HCT116 (cell line): ENCODE results near the gene TMEM187. TPM values are rescaled to one million over a fixed set of nuclear protein-coding genes. Genes with fewer than 3 reads are reported as not detected.

Source experiments
- ATAC-seq: fragments of 200-7000 bp; cut with Tn5 transposase; 2 replicates; pipeline ENCODE4 v1.9.1; 2020; ENCODE audit warnings: mild to moderate bottlenecking, moderate library complexity
- BruUV-seq: library from RNA; stranded (reverse); fragments of 400-500 nt; replicated peaks from 2 replicates; lab custom pipeline; 2021; lab: Mats Ljungman, UMichigan
- CTCF ChIA-PET: fragments of 300-600 bp; sonication (Branson Sonifier 250); formaldehyde crosslinking; loops from one replicate; lab custom pipeline; 2021; ENCODE audit warnings: antibody characterized with exemption; lab: Charles Lee
- POLR2A ChIA-PET: fragments of 300-600, 350-600 bp; sonication (Branson Sonifier 250); formaldehyde crosslinking; loops from one replicate; lab custom pipeline; 2021; ENCODE audit warnings: antibody characterized with exemption; lab: Charles Lee
- RAD21 ChIA-PET, 2 experiments: fragments of 300-600 bp; sonication (Branson Sonifier 250); formaldehyde crosslinking; loops; one replicate each; lab custom pipeline; 2023; ENCODE audit warnings: low total read pairs in 2 of 2; ENCODE audit not compliant: uncharacterized antibody in 2 of 2, unreplicated experiment in 2 of 2, low non-redundant PET in 1 of 2; lab: Charles Lee
- DNase-seq: peaks from one replicate; pipeline ENCODE4 v3.0.0-alpha.2; 2010; ENCODE audit warnings: low read depth, low spot score
- H2AFZ ChIP-seq: fragments of 200-600 bp; shearing (Covaris generic), sonication (generic); 2 replicates; pipeline ENCODE4 v1.6.1; 2017; ENCODE audit warnings: low read depth, mixed run types, mixed read lengths, antibody characterized with exemption, low read length; ENCODE audit not compliant: poor library complexity, severe bottlenecking
- H3K27ac ChIP-seq: 2 replicates; pipeline ENCODE4 v1.5.1; 2012; ENCODE audit warnings: low read depth, low read length
- H3K27me3 ChIP-seq: fragments of 200-600 bp; sonication (generic); 2 replicates; pipeline ENCODE4 v1.6.1; 2016; ENCODE audit warnings: mixed run types, low read length, mixed read lengths; ENCODE audit not compliant: insufficient read depth
- H3K36me3 ChIP-seq, 2 experiments: fragments of 200-500 bp in 1 of 2; fragments of 200-600 bp in 1 of 2; sonication (Bioruptor generic) in 1 of 2; sonication (generic) in 1 of 2; 2 replicates each; pipeline versions ENCODE4 v1.5.1 to v1.6.1; 2014 to 2016; ENCODE audit warnings: low read length in 2 of 2, inconsistent platforms in 1 of 2, mixed read lengths in 1 of 2, mixed run types in 1 of 2; ENCODE audit not compliant: insufficient read depth in 2 of 2, control insufficient read depth in 1 of 2
- H3K4me1 ChIP-seq, 2 experiments: fragments of 200-600 bp in 1 of 2; sonication (generic) in 1 of 2; 2 replicates each; pipeline versions ENCODE4 v1.5.1 to v1.6.1; 2012 to 2017; ENCODE audit warnings: low read length in 2 of 2, inconsistent platforms in 1 of 2, mild to moderate bottlenecking in 1 of 2, mixed read lengths in 1 of 2, mixed run types in 1 of 2, moderate library complexity in 1 of 2; ENCODE audit not compliant: insufficient read depth in 2 of 2, control insufficient read depth in 1 of 2
- H3K4me2 ChIP-seq: fragments of 200-600 bp; sonication (generic); 2 replicates; pipeline ENCODE4 v1.6.1; 2017; ENCODE audit warnings: mixed run types, low read length, mixed read lengths
- H3K4me3 ChIP-seq, 2 experiments: fragments of 200-600 bp in 1 of 2; sonication (generic) in 1 of 2; replicated peaks in 1 of 2; 2 replicates each; pipeline ENCODE4 v1.5.1; 2011 to 2016; ENCODE audit warnings: low read length in 2 of 2, control low read depth in 1 of 2, low read depth in 1 of 2, mild to moderate bottlenecking in 1 of 2, mixed read lengths in 1 of 2, mixed run types in 1 of 2
- H3K79me2 ChIP-seq: fragments of 200-600 bp; sonication (generic); 2 replicates; pipeline ENCODE4 v1.6.1; 2017; ENCODE audit warnings: mild to moderate bottlenecking, mixed run types, low read length, moderate library complexity, mixed read lengths; ENCODE audit not compliant: insufficient read depth
- H3K9ac ChIP-seq: fragments of 200-600 bp; sonication (generic); 2 replicates; pipeline ENCODE4 v1.6.1; 2016; ENCODE audit warnings: low read length, mixed read lengths
- H3K9me2 ChIP-seq: fragments of 200-600 bp; sonication (generic), shearing (Covaris generic); 2 replicates; pipeline ENCODE4 v1.6.1; 2017; ENCODE audit warnings: mixed run types, mild to moderate bottlenecking, moderate library complexity; ENCODE audit not compliant: insufficient read depth
- H3K9me3 ChIP-seq, 2 experiments: fragments of 200-500 bp in 1 of 2; fragments of 200-600 bp in 1 of 2; sonication (Bioruptor generic) in 1 of 2; sonication (generic) in 1 of 2; 2 replicates each; pipeline ENCODE4 v1.6.1; 2014 to 2017; ENCODE audit warnings: low read length in 2 of 2, mixed read lengths in 2 of 2, inconsistent platforms in 1 of 2, low read depth in 1 of 2, mild to moderate bottlenecking in 1 of 2, mixed run types in 1 of 2, moderate library complexity in 1 of 2; ENCODE audit not compliant: control insufficient read depth in 1 of 2, insufficient read depth in 1 of 2
- H4K20me1 ChIP-seq: fragments of 200-600 bp; sonication (generic), shearing (Covaris generic); 2 replicates; pipeline ENCODE4 v1.6.1; 2017; ENCODE audit warnings: mixed run types, mild to moderate bottlenecking, moderate library complexity; ENCODE audit not compliant: insufficient read depth
- CBX3 ChIP-seq: IDR thresholded peaks from 2 replicates; pipeline ENCODE4 v1.6.1; 2012; ENCODE audit warnings: low read depth
- EGR1 ChIP-seq: IDR thresholded peaks from 2 replicates; pipeline ENCODE4 v1.6.1; 2012; ENCODE audit warnings: low read depth
- ELF1 ChIP-seq: IDR thresholded peaks from 2 replicates; pipeline ENCODE4 v1.6.1; 2012; ENCODE audit warnings: low read depth, borderline replicate concordance
- FOSL1 ChIP-seq: IDR thresholded peaks from 2 replicates; pipeline ENCODE4 v1.6.1; 2012; ENCODE audit warnings: low read depth
- POLR2AphosphoS5 ChIP-seq: IDR thresholded peaks from 2 replicates; pipeline ENCODE4 v1.6.1; 2011; ENCODE audit warnings: mild to moderate bottlenecking, low read depth, low read length, moderate library complexity
- RAD21 ChIP-seq: IDR thresholded peaks from 2 replicates; pipeline ENCODE4 v1.6.1; 2012; ENCODE audit warnings: low read depth, mild to moderate bottlenecking
- SIN3A ChIP-seq: IDR thresholded peaks from 2 replicates; pipeline ENCODE4 v1.6.1; 2012; ENCODE audit warnings: low read depth
- SRF ChIP-seq: IDR thresholded peaks from 2 replicates; pipeline ENCODE4 v1.6.1; 2012; ENCODE audit warnings: low read depth
- TCF7L2 ChIP-seq: IDR thresholded peaks from 2 replicates; pipeline ENCODE4 v1.7.0; 2011; ENCODE audit warnings: borderline replicate concordance, inconsistent platforms; ENCODE audit not compliant: insufficient read depth, insufficient read length; ENCODE audit errors: extremely low read depth
- intact Hi-C: fragments of 100-400 bp; cut with micrococcal nuclease; formaldehyde crosslinking; loops from 2 replicates; pipeline ENCODE4 v1.10.0; 2022
- total RNA-seq: library from RNA; stranded (reverse); gene quantifications from one replicate; pipeline ENCODE4 v1.2.1, GENCODE V29; 2021; ENCODE audit not compliant: unreplicated experiment
- TF ChIP-seq, protein P1 (sequence below), 3 experiments: fragments of 200-600 bp in 1 of 3; sonication (generic) in 1 of 3; IDR thresholded peaks in 2 of 3; conservative IDR thresholded peaks in 1 of 3; 2 replicates each; pipeline ENCODE4 v1.5.1; 2012 to 2017; ENCODE audit warnings: low read depth in 2 of 3, low read length in 2 of 3, antibody characterized with exemption in 1 of 3, borderline replicate concordance in 1 of 3, control low read depth in 1 of 3, mild to moderate bottlenecking in 1 of 3, mixed read lengths in 1 of 3, mixed run types in 1 of 3, moderate library complexity in 1 of 3; ENCODE audit not compliant: insufficient read depth in 1 of 3
- TF ChIP-seq, protein P2 (sequence below): IDR thresholded peaks from 2 replicates; pipeline ENCODE4 v1.6.1; 2012; ENCODE audit warnings: low read depth

The TMEM187 gene
- total RNA-seq, 1 experiment from 2014 or later: 12.6 TPM

GRCh38 chrX:153924149-153924861, 48.2 kb upstream of the TMEM187 start:
- ChIA-PET CTCF (interaction anchor here (2.5 kb wide), 1 partner anchor 23 kb away, joined by 12 read pairs; no protein-coding TSS in a partner anchor), RAD21 (no interaction called here), POLR2A (interaction anchor here (1.1 to 1.7 kb wide), 3 partner anchors 23 to 130 kb away, joined by 3 to 7 read pairs (median 3); partner anchors contain the start of genes HCFC1, IDH3G and SSR4)
- Histone ChIP-seq H4K20me1 (no peaks in the 10 kb centered on the region), H3K9me2 (no peaks in the 10 kb centered on the region), H3K9ac (peak overlapping the region; percentile 80; the same call in 1 of the 2 replicates), H3K36me3 (no peaks in the 10 kb centered on the region), H3K27ac (0 out of 2 replicates have a peak overlapping the region, but pooled peaks have one; percentile 8), H3K4me1 (peaks cover 16 to 36% of the 10 kb centered on the region in 2 experiments), H2AFZ (no peak overlapping the region), H3K79me2 (peaks cover 27% of the 10 kb centered on the region; the same call in 1 of the 2 replicates), H3K4me3 (no peak overlapping the region), H3K4me2 (peak overlapping the region; percentile 87), H3K9me3 (no peaks in the 10 kb centered on the region), H3K27me3 (no peaks in the 10 kb centered on the region)
- ATAC-seq: no peak
- intact Hi-C loops: loop anchor here (1.0 kb wide), 2 partner anchors 23 to 29 kb away; no protein-coding TSS in a partner anchor
- TF ChIP-seq, protein P1, sequence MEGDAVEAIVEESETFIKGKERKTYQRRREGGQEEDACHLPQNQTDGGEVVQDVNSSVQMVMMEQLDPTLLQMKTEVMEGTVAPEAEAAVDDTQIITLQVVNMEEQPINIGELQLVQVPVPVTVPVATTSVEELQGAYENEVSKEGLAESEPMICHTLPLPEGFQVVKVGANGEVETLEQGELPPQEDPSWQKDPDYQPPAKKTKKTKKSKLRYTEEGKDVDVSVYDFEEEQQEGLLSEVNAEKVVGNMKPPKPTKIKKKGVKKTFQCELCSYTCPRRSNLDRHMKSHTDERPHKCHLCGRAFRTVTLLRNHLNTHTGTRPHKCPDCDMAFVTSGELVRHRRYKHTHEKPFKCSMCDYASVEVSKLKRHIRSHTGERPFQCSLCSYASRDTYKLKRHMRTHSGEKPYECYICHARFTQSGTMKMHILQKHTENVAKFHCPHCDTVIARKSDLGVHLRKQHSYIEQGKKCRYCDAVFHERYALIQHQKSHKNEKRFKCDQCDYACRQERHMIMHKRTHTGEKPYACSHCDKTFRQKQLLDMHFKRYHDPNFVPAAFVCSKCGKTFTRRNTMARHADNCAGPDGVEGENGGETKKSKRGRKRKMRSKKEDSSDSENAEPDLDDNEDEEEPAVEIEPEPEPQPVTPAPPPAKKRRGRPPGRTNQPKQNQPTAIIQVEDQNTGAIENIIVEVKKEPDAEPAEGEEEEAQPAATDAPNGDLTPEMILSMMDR (IDR thresholded peaks at IDR 0.05 in 2 of 3, conservative IDR thresholded peaks at IDR 0.05 in 1 of 3; ENCODE audit: borderline replicate concordance in 1 of 3, insufficient read depth in 1 of 3, low read depth in 2 of 3, low read length in 2 of 3): peak in 2 of 3 experiments; percentile 28 to 36; a peak in 2 of 6 replicates
- no peak for TF ChIP-seq ELF1
- no peak for TF ChIP-seq POLR2AphosphoS5
- BruUV-seq: no TSS peak
- no peak for DNase-seq

- ATAC-seq: no peak
- POLR2A ChIA-PET: interaction anchor here (1.0 to 1.7 kb wide), 5 partner anchors 10 to 131 kb away, joined by 3 to 7 read pairs (median 3); partner anchors contain the start of genes HCFC1, IDH3G, NAA10 and SSR4
- peaks cover 27% of the 10 kb centered on the region; the same call in 1 of the 2 replicates for H3K79me2 ChIP-seq
- no peak for TF ChIP-seq TCF7L2
- TF ChIP-seq, protein P2, sequence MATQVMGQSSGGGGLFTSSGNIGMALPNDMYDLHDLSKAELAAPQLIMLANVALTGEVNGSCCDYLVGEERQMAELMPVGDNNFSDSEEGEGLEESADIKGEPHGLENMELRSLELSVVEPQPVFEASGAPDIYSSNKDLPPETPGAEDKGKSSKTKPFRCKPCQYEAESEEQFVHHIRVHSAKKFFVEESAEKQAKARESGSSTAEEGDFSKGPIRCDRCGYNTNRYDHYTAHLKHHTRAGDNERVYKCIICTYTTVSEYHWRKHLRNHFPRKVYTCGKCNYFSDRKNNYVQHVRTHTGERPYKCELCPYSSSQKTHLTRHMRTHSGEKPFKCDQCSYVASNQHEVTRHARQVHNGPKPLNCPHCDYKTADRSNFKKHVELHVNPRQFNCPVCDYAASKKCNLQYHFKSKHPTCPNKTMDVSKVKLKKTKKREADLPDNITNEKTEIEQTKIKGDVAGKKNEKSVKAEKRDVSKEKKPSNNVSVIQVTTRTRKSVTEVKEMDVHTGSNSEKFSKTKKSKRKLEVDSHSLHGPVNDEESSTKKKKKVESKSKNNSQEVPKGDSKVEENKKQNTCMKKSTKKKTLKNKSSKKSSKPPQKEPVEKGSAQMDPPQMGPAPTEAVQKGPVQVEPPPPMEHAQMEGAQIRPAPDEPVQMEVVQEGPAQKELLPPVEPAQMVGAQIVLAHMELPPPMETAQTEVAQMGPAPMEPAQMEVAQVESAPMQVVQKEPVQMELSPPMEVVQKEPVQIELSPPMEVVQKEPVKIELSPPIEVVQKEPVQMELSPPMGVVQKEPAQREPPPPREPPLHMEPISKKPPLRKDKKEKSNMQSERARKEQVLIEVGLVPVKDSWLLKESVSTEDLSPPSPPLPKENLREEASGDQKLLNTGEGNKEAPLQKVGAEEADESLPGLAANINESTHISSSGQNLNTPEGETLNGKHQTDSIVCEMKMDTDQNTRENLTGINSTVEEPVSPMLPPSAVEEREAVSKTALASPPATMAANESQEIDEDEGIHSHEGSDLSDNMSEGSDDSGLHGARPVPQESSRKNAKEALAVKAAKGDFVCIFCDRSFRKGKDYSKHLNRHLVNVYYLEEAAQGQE: no peak
- no peak for TF ChIP-seq FOSL1
- no peak for TF ChIP-seq SIN3A
- TF ChIP-seq EGR1: no peak
- TF ChIP-seq ELF1: no peak
- TF ChIP-seq POLR2AphosphoS5: no peak
- no peak for TF ChIP-seq SRF
- no peak for TF ChIP-seq CBX3
- TF ChIP-seq RAD21: no peak
- TF ChIP-seq, all 23 proteins: peak for 0
- Histone ChIP-seq H3K4me1 (peaks cover 22 to 43% of the 10 kb centered on the region in 2 experiments), H4K20me1 (no peaks in the 10 kb centered on the region), H3K27ac (peak overlapping the region; percentile 99), H3K36me3 (no peaks in the 10 kb centered on the region), H3K9me3 (no peaks in the 10 kb centered on the region), H3K9me2 (no peaks in the 10 kb centered on the region), H2AFZ (no peak overlapping the region), H3K4me2 (peak overlapping the region; percentile 87), H3K27me3 (no peaks in the 10 kb centered on the region), H3K4me3 (peak overlapping the region; percentile 58 to 69), H3K9ac (peak overlapping the region; percentile 80)
- CTCF ChIA-PET: interaction anchor here (2.5 kb wide), 1 partner anchor 22 kb away, joined by 12 read pairs; no protein-coding TSS in a partner anchor
- no peak for DNase-seq
- no TSS peak for BruUV-seq
- intact Hi-C loops: no loop called here
- RAD21 ChIA-PET: no interaction called here
Measured at GRCh38 chrX:153925387-153925738, 47.2 kb upstream of the TMEM187 start.
